ENCODE results near the gene PCDHB11. TPM values are rescaled to one million over a fixed set of nuclear protein-coding genes. Genes with fewer than 3 reads are reported as not detected.
"Not testable (repeated sequence)": the region's sequence is repeated elsewhere in the genome, so short reads cannot be mapped to it uniquely, and the experiment has no call there.

PCDHB11 gene
- polyA plus RNA-seq (2012; ENCODE audit: low read depth, missing spikeins): not detected

- no peak for TF ChIP-seq SPI1 (IDR thresholded peaks at IDR 0.05; ENCODE audit: low read depth, low read length)
- no peak for TF ChIP-seq POLR2AphosphoS5 (IDR thresholded peaks at IDR 0.05; ENCODE audit: low read depth, low read length)
- no peak for TF ChIP-seq TAF1 (IDR thresholded peaks at IDR 0.05; ENCODE audit: low read depth, low read length)
- no peak for TF ChIP-seq POU2F2 (IDR thresholded peaks at IDR 0.05; ENCODE audit: low read depth, low read length)
- TF ChIP-seq PAX5 (IDR thresholded peaks at IDR 0.05; ENCODE audit: insufficient read depth, low read length, severe bottlenecking): no peak
- no peak for TF ChIP-seq POLR2A (IDR thresholded peaks at IDR 0.05; ENCODE audit: low read depth, low read length)
- no peak for FAIRE-seq
- DNase-seq (ENCODE audit: insufficient read length, low spot score): no peak
Observed at GRCh38 chr5:141199359-141200235, at the start of gene PCDHB11. Gene PCDHB11, plus strand, starts transcription at chr5:141199627. Its CDS starts 148 bp downstream, at chr5:141199775.

GRCh38 chr5:141149812-141150211, 49.6 kb upstream of the PCDHB11 start, which contains the start of gene PCDHB6:
Gene PCDHB6, plus strand, starts transcription at chr5:141150057. Its CDS starts 201 bp downstream, at chr5:141150258.
- TF ChIP-seq POLR2A (IDR thresholded peaks at IDR 0.05; ENCODE audit: low read depth, low read length): no peak
- no peak for TF ChIP-seq POU2F2 (IDR thresholded peaks at IDR 0.05; ENCODE audit: low read depth, low read length)
- no peak for TF ChIP-seq TAF1 (IDR thresholded peaks at IDR 0.05; ENCODE audit: low read depth, low read length)
- TF ChIP-seq SPI1 (IDR thresholded peaks at IDR 0.05; ENCODE audit: low read depth, low read length): no peak
- no peak for TF ChIP-seq POLR2AphosphoS5 (IDR thresholded peaks at IDR 0.05; ENCODE audit: low read depth, low read length)
- FAIRE-seq (no peak), DNase-seq (ENCODE audit: insufficient read length, low spot score) (no peak)

- DNase-seq (ENCODE audit: insufficient read length, low spot score) (no peak), FAIRE-seq (no peak)
- TF ChIP-seq POU2F2 (IDR thresholded peaks at IDR 0.05; ENCODE audit: low read depth, low read length) (no peak), POLR2A (IDR thresholded peaks at IDR 0.05; ENCODE audit: low read depth, low read length) (no peak), SPI1 (IDR thresholded peaks at IDR 0.05; ENCODE audit: low read depth, low read length) (no peak)
Observed at GRCh38 chr5:141150224-141150992, 49.0 kb upstream of the PCDHB11 start.

- TF ChIP-seq POU2F2 (IDR thresholded peaks at IDR 0.05; ENCODE audit: low read depth, low read length) (no peak), POLR2A (IDR thresholded peaks at IDR 0.05; ENCODE audit: low read depth, low read length) (no peak), TAF1 (IDR thresholded peaks at IDR 0.05; ENCODE audit: low read depth, low read length) (no peak), PAX5 (IDR thresholded peaks at IDR 0.05; ENCODE audit: insufficient read depth, low read length, severe bottlenecking) (no peak), POLR2AphosphoS5 (IDR thresholded peaks at IDR 0.05; ENCODE audit: low read depth, low read length) (no peak), SPI1 (IDR thresholded peaks at IDR 0.05; ENCODE audit: low read depth, low read length) (no peak)
- DNase-seq (ENCODE audit: insufficient read length, low spot score): no peak
- no peak for FAIRE-seq
Observed at GRCh38 chr5:141150993-141151325, 48.5 kb upstream of the PCDHB11 start.

- FAIRE-seq; DNase-seq (ENCODE audit: insufficient read length, low spot score): not testable (repeated sequence)
Observed at GRCh38 chr5:141151632-141152031, 47.8 kb upstream of the PCDHB11 start.

GRCh38 chr5:141152096-141152495, 47.3 kb upstream of the PCDHB11 start:
- not testable (repeated sequence) for FAIRE-seq; DNase-seq (ENCODE audit: insufficient read length, low spot score)

DNA sequence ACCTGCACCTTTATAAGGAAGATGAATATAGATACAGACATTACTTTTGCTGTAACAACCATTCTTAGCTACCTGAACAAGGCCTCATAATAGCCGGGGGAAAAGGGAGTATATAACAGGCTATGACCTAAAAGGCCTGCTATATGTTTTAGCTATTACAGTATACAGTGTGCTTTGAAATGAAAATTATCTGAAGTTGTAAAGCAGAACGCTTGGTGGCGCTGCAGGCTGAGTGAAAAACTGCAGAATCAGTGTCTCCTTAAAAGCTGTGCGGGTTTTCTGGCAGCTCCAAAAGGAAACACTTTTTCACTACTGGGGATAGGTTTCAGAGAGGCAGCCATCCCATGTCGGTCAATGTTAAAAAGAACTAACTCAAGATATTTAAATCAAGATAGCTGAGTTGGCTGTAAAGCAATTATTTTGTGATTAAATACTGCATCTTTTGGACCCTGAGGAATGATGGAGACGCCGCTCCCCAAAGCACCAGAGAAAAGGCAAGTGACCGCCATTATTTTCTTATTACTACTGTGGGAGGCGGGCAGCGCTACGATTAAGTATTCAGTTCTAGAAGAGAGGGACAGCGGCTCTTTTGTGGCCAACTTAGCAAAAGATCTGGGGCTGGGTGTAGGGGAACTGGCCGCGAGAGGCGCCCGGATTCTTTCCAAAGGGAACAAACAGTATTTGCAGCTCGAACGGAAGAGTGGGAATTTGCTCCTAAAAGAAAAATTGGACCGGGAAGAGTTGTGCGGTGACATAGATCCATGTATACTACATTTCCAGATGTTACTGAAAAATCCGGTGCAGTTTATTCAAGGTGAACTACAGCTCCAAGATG, 43.7 kb upstream of the PCDHB11 start:
- FAIRE-seq (no peak), DNase-seq (ENCODE audit: insufficient read length, low spot score) (no peak)
- TF ChIP-seq SPI1 (IDR thresholded peaks at IDR 0.05; ENCODE audit: low read depth, low read length): no peak
- TF ChIP-seq POLR2A (IDR thresholded peaks at IDR 0.05; ENCODE audit: low read depth, low read length): no peak
- TF ChIP-seq PAX5 (IDR thresholded peaks at IDR 0.05; ENCODE audit: insufficient read depth, low read length, severe bottlenecking): no peak
- no peak for TF ChIP-seq POLR2AphosphoS5 (IDR thresholded peaks at IDR 0.05; ENCODE audit: low read depth, low read length)
- no peak for TF ChIP-seq POU2F2 (IDR thresholded peaks at IDR 0.05; ENCODE audit: low read depth, low read length)
- TF ChIP-seq TAF1 (IDR thresholded peaks at IDR 0.05; ENCODE audit: low read depth, low read length): no peak

- not testable (repeated sequence) for FAIRE-seq; DNase-seq (ENCODE audit: insufficient read length, low spot score)
Observed at GRCh38 chr5:141157356-141157755, 42.1 kb upstream of the PCDHB11 start.

- DNase-seq (ENCODE audit: insufficient read length, low spot score); FAIRE-seq: not testable (repeated sequence)
Observed at GRCh38 chr5:141157901-141158300, 41.5 kb upstream of the PCDHB11 start.

All from GM12891 (cell line).